Choroid plexus epithelial cell (primary cell): ENCODE results near the gene GALNT9.

Experiments used
- DNase-seq: peaks from one replicate; pipeline ENCODE4 v3.0.0-alpha.2; 2010; ENCODE audit warnings: low read depth
- H3K4me3 ChIP-seq: 2 replicates; pipeline ENCODE4 v1.5.1; 2011; ENCODE audit warnings: low read depth, mild to moderate bottlenecking, control low read depth, low read length, moderate library complexity
- TF ChIP-seq, protein P1 (sequence below): conservative IDR thresholded peaks from 2 replicates; pipeline ENCODE4 v1.5.1; 2011; ENCODE audit warnings: low read depth, mild to moderate bottlenecking, control low read depth, inconsistent platforms, low read length, moderate library complexity

Gene GALNT9

DNA sequence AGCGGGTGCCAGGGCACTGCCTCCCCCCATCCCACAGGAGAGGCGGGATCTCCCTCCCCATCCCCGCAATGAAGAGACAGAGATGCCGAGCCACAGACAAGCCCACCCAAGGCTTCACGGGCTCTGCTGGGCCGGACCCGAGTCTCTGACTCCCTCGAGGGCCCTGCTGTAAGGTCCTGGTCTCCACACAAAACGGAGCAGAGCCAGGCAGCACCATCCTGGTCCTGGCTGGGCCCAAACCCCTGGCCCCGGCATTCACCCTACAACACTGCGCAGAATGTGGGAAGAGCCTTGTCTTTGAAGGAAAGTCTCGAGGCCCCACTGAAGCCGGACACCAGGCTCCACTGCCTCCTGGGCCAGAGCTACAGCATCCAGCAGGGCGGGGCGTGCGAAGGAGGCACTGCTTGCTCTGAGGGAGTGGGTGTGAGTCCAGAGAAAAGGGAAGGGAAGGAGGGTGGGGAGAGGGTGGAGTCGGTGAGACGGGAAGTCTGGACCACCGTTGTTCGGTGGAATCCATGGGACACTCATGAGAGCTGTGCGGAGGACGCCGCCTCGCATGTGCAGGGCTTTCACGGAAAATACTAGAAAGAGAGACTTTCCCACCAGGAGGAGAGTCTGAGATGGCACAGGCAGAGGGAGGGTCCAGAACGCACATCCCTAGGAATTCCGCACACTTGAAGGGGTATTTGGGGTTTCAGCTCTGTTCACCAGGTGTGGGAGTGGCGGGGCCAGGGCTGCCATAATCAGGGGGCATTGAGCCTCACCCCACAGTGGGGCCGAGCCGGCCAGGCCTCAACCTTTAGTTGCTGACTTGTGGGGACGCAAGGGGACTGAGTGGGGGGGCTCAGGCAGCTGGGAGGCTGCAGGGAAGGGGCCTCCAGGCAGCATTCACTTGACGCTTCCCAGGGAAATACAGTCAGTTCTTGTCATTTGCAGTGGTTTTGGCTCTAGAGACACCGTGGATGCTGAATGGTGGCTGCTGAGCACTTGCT lies 36.8 kb downstream of the GALNT9 start:
- no peak overlapping the region for H3K4me3 ChIP-seq
- no peak for DNase-seq
- TF ChIP-seq, protein P1, sequence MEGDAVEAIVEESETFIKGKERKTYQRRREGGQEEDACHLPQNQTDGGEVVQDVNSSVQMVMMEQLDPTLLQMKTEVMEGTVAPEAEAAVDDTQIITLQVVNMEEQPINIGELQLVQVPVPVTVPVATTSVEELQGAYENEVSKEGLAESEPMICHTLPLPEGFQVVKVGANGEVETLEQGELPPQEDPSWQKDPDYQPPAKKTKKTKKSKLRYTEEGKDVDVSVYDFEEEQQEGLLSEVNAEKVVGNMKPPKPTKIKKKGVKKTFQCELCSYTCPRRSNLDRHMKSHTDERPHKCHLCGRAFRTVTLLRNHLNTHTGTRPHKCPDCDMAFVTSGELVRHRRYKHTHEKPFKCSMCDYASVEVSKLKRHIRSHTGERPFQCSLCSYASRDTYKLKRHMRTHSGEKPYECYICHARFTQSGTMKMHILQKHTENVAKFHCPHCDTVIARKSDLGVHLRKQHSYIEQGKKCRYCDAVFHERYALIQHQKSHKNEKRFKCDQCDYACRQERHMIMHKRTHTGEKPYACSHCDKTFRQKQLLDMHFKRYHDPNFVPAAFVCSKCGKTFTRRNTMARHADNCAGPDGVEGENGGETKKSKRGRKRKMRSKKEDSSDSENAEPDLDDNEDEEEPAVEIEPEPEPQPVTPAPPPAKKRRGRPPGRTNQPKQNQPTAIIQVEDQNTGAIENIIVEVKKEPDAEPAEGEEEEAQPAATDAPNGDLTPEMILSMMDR, result no peak

DNA sequence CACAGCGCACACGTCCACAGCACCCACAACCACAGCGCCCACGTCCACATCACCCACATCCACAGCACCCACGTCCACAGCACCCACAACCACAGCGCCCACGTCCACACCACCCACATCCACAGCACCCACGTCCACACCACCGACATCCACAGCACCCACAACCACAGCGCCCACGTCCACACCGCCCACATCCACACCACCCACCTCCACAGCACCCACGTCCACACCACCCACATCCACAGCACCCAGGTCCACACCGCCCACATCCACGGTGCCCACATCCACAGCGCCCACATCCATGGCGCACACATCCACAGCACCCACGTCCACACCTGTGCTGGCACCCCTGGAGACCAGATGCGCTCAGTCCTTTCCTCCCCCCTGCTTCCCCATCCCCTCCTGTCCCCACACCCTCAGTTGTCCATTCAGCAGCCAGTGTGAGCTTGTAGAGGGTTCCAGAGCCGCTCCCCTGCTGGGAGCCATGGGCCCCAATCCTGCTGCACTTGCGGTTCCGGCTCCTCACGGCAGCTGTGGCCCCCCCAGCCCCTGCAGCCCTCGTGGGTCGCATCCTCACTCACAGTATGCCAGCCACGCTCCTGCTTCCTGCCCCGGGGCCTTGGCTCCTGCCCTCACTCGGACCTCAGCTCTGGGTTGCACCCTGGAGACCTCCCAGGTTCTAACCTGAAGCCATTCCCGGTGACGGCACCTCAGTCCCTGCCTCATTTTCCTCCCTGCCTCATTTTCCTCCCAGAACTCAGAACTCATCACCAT lies 37.8 kb downstream of the GALNT9 start:
- H3K4me3 ChIP-seq, result no peak overlapping the region
- TF ChIP-seq, protein P1, result no peak
- no peak for DNase-seq

DNA sequence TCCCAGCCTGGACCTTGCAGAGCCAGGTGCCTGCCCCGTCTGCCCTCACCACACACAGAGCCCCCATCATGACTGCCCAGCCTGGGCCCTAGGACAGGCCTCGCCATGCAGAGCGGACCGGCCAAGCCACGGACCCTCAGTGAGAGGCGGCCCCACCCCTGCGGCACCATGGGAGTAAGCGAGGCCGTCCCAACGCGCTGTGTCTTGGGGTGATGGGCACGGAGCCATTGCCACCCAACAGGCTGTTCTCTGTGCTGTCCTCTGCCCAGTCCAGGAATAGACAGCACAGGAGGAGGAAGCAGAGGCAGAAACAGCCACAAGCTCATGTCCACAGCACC lies 39.2 kb downstream of the GALNT9 start:
- DNase-seq, result no peak
- no peak overlapping the region for H3K4me3 ChIP-seq
- TF ChIP-seq, protein P1, result no peak

DNA sequence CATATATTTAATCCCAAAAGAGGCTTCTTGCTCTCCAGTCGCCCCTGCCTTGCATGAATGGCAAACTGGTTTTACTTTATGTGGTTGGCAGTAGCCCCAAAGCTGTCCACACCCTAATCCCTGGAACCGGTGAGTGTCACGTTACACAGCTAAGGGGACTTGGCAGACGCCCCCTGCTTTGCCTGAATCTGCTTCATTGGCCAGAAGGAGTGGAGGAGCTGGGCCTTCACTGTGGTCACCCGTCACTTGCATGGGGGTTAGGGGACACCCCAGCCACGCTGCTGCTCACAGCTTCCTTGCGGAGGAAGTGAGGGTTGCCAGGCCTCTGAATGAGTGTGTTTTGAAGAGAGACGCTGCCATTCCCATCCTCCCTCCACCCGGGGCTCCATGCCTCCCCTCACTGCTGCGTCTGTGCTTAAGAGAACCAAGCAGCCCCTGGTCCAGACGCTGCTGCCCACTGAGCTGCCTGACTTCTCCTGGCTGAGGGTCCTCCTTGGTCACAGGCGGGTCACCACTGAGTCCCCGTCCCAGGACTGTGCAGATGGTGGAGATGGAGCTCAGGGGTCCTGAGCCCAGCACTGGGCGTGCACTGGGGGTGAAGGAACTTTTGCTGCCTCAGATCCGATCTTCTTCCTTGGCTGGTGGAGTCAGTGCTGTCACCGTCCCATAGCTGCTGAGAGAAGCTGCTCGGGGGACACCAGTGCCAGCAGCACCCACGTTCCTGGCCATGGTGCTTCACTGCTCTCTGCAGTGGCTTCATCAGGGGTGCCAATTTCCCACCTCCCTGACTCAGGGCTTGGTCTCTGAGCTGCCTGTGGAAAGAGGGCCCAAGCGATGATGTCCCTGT lies 39.8 kb downstream of the GALNT9 start:
- TF ChIP-seq, protein P1, result no peak
- H3K4me3 ChIP-seq, result no peak overlapping the region
- DNase-seq, result no peak

DNA sequence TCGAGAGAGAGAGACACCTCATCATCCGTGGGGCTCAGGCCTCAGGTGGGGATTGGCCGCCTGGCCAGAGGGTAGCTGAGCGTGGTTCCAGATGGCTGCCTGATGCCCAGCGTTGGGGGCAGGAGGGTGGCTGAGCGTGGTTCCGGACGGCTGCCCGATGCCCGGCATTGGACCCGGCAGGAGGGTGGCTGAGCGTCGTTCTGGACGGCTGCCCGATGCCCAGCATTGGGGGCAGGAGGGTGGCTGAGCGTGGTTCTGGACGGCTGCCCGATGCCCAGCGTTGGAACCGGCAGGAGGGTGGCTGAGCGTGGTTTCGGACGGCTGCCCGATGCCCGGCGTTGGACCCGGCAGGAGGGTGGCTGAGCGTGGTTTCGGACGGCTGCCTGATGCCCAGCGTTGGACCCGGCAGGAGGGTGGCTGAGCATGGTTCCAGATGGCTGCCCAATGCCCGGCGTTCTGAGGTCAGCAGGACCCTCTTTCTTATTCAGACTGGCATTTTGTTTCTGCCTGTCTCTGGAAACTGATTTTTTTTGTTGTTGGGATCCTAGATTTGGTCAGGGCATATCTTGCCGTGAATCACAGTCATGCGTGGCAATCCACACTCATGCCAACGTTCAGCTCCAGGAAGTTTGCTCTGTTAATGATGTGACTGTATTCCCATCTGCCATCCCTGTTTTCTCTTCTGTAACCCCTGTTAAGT lies 40.7 kb downstream of the GALNT9 start:
- TF ChIP-seq, protein P1, result no peak
- no peak overlapping the region for H3K4me3 ChIP-seq
- no peak for DNase-seq

DNA sequence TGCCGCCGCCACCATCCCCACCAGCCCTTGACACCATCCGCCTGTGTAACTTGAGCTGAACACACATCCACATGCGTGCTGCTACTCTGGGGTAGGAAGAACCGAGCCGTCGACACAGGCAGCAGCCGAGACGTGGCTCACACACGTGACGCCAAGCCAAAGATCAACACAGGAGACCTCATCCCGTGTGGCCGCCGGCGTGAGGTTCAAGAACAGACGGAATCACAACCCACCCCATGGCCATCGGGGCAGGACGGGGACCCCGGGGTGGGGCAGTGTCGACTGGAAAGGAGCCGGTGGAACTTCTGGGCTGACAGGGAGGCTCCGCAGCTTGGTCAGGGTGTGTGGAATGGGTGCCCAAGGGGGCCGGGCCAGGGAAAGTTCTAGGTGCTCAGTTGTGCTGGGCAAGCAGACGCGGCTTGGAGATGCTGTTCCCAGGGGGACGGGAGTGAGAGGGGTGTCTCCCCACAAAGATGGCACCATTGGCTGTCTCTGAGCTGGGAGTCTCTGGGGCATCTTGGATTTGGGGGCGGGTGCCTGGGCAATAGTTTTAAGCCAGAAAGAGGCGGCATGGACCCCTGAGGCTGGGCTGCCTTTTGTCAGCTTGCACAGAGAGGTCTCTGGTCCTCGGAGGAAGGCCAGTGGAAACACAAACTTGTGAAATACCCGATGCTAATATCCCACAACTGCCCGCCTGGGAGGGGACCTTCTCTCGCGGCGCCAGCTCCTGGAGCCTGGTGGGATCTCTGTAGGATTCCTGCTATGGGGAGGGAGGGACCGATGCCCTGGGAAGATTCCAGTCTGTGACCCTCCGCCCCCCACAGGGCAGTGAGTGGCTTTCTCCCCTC lies 41.8 kb downstream of the GALNT9 start:
- no peak overlapping the region for H3K4me3 ChIP-seq
- DNase-seq, result no peak
- TF ChIP-seq, protein P1, result no peak
